GM19328 (cell line): ENCODE data around the gene TBC1D10A.

ENCODE experiments used
- ATAC-seq: cut with Tn5 transposase; IDR thresholded peaks from one replicate; pipeline ENCODE4 v1.9.1; 2021; ENCODE audit warnings: mild to moderate bottlenecking, moderate library complexity; ENCODE audit not compliant: unreplicated experiment

The TBC1D10A gene

DNA sequence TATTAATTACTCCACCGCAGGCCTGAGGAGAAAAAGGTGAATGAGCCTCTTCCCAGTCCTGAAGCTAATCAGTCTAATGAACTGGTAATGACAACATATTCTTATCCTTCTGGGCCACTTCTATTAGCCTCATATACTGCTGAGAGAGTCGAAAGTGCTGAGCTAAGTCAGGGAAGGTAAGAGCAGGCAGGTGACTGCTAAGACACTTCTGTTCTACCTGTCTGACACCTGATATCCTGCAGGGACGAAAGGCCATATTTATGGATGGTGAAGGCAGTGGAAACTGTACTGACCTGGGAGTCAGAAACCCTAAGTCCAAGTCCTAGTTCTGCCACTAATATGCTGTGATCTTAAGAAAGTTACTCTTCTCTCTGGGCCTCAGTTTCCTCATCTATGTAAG lies 3.5 kb downstream of the TBC1D10A start:
- ATAC-seq = no peak

DNA sequence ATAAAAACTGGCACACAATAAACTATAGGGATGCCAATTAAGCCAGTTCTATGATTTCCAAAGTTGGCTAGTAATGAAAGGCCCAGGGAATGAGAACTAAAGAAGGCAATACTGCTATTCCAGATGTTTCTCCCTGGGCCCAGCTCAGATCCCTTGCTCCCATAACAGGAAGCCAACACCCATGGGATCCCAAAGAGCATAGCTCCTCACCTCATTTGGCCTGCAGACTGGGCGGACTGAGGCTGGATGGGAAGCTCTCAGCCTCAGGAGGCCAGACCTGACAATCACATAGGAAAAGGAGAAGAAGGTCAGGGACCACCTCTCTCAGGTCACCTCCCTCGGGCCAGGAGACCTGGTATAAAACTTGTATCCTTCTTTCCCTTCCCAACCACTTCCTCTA lies 5.3 kb downstream of the TBC1D10A start:
- no peak for ATAC-seq

DNA sequence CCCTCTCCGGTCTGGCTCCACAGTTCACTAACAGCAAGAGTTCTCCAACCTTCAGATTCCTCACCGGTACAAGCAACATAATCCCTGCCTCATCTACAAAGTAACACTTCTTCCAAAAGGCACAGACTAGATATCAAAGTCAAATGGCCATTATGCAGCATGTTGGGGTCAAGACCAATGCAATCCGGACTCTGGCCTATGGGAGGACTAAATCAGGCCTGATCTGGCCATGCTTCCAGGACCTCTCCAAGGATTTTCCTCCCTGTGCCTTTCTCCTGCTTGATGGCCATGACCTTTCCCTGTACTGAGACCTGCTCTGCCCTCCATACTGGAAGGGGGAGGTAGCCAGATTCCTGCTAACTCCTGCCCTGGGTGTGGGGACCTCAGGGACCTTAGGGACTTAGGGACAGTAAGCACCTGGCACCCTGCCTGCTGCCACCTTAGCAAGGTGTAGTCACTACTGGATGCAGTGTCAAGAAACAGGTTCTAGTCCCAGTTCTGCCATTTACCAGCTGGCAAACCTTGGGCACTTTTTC lies 6.7 kb downstream of the TBC1D10A start:
- ATAC-seq = no peak

DNA sequence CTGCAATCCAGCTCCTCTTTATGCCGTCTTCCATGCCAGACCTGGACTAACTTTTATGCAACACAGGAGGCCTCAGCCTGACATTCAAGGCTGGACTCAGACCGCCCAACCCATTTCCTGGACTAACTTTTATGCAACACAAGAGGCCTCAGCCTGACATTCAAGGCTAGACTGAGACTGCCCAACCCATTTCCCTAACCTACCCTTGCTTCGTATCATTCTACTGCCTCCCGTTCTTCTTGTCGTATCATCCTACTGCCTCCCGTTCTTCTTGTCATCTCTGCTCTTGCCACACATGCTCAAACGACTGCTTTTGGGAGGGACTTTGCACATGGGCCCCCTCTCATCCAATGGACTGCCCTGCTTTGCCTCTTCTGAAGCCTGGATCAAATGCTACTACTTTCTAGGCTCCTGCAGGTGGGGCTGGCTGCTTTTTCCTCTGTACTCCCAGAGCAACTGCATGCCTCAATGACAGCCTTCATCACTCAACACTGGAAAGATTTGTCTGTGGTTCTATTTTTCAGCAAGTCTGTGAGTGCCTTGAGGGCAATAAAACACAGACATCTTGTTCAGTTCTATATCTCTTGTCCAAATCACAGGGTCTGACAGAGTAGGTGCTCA lies 7.8 kb downstream of the TBC1D10A start:
- ATAC-seq = no peak

DNA sequence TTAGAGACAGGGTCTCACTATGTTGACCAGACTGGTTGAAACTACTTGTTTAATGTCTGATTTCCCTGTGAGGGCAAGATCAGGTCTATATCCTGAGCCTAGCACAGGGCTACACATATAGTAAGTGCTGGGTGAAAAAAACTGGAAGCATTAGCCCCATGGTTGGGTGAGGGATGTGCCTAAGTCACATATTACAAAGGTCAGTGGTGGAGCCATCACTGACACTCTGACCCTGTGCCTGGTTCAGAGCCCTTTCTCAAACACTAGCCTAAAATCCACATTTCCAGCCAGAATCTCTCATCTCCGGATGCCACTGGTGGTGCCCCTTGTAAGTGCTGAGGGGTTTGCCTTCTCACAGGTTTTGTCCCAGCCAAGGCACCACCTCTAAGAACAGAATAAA lies 9.0 kb downstream of the TBC1D10A start:
- no peak for ATAC-seq

DNA sequence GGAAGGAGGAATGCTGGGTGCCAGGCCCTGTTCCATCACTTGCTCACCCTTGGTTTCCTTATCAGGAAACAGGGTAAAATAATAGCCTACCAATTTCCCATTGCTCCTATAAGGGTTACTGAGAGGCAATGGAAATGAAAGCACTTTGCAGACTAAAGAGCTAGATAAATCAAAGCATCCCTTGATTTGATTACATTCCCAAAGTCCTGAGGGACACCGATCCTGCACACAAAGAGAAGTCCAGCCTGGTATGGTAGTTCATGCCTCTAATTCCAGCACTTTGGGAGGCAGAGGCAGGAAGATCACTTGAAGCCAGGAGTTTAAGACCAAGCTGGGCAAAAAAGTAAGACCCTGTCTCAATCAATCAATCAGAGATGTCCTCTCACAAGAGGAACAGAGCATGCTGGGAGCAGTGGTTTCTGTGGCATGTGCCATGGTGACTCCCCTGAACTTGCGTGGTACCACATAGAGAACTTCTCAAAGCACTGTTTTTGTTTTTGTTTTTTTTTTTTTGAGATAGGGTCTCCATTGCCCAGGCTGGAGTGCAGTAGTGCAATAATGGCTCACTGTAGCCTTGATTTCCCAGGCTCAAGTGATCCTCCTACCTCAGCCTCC lies 10.7 kb downstream of the TBC1D10A start:
- ATAC-seq = no peak

DNA sequence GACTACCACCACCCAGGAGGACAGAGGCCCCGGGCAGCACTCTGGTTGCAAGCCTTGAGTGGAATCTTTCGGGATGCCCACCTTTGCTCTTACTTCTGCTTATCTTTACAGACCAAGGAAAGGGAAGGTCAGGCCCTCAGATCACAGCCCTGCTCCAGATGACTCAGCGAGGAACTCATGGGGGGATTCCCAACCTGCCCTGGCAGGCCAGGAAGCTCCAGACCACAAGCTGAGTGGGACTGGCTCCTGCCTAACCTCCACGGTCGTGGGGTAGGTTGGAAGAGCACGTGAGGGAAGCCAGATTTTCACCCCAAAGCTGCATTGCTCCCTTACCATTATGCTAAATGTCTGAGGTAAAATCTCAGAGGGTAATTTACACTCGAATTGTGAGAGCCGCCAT lies 11.8 kb downstream of the TBC1D10A start:
- ATAC-seq = no peak

DNA sequence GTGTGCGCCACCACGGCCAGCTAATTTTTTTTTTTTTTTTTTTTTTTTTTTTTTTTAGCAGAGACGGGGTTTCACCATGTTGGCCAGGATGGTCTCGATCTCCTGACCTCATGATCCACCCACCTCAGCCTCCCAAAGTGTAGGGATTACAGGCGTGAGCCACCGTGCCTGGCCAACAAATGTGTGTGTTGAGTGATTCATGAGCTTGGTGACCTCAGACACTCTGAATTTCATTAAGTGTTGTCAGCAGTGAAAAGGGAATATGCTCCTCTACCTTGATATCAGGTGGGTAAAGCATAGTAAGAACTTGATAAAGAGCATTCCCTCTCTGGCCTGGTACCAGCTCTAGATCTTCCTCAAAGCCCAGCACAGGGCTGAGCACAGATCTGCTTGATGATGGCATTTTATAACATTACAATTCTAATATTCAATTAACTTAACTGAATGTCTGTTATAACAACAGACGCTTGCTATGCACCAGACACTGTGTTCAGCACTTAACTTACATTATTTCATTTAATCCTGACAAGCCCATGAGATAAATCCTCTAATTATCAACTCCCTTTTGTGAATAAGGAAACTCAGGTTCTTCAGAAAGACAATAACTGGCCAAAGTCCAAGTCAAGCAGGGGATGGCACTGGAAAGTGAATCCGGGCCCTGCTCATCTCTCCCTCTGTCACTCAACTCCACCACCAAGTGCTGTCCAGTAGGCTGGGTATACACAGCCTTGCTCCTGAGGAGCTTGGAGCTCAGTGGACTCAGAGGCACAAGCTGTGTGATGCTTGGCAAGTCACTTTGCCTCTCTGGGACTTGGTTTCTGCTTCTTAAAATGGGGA lies 13.0 kb downstream of the TBC1D10A start:
- ATAC-seq = no peak

DNA sequence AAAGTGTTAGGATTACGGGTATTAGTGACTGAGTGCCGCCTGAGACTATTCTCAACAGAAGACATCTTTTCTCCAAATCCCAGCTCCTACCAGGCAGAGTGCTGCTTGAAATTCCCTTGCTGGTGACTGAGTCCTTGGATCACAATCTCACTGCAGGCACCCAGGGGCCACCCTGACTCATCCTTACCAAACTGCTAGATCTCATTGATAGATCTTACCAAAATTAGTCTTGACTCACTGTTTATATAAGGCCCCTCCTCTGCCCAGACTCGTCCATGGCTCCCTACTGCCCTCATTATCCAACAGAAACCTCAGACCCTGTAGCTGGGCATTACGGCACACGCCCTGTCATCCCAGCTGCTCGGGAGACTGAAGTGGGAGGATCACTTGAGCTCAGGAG lies 14.7 kb downstream of the TBC1D10A start:
- ATAC-seq = no peak

DNA sequence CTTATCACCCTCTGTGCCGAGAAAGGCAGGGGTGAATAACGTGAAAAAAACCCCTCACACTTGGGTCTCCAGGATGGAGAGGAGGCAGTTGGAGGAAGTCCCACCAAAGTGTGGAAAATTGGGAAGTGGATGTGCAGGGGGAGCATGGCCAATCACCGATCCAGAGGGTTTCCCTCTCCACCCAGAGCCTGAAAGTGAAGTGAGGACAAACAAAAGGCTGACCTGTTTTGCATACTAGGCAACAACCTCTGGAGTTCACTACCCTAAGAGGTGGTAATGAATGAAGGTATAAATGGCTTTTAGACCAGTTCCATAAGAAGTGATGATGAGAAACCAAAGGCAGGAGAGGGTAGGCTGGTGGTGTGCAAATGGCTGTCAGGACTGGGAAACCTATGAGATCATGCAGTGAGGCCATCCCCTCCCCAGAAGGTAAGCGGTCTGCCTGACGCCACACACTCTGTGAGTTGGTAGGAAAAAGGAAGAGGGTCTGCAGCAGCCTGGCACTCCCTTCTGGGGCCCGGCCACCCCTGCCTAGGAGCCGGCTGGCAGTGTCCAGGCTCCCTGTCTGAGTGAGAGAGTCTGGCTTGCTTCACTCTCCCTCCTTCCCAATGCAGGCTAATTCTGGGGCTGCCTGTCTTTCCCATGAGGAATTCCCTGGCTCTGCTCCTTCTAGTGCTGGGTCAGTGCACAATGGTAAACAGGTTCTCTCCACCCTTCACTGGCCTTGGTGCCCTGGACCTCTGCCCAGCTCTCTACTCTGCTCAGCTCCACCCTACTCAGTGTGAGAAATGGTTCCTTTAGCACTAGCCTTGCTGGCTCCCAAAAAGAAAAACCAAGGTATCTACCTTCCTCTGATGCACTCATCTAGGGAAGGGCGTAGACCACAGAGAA lies 15.6 kb downstream of the TBC1D10A start:
- ATAC-seq = no peak

DNA sequence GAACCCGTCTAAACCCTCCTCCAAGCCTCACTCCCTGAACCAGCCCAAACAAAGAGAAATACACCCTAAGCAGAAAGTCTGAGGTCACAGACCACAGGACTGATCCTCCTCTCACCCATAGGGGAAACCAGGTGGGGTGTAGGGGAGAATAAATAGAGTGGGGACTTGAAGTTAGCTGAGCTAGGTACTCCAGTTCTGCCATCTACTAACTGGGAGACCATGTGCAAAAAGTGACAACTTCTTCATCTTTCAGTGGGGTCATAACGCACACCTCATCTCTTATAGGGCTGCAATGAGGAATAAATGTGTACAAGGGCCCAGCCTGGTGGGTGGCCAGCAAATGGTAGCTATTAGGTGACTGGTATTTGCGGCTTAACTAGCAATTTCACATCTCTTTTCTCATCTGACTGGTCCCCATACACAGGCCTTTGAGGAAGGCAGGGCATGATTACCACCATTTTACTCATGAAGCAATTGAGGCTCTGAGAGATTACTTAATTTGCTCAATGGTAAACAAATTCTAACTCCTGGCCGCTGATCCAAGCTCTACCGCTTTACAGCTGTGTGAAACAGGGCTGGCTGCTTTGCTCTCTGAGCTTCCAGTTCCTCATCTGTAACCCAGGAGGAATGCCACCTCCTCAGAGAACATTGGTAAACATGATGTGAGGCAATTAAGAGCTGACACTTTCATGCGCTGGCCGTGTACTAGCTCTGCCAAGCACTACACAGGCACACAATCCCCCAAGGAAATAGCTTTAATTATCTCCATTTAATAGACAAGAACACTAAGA lies 16.6 kb downstream of the TBC1D10A start:
- ATAC-seq = no peak

DNA sequence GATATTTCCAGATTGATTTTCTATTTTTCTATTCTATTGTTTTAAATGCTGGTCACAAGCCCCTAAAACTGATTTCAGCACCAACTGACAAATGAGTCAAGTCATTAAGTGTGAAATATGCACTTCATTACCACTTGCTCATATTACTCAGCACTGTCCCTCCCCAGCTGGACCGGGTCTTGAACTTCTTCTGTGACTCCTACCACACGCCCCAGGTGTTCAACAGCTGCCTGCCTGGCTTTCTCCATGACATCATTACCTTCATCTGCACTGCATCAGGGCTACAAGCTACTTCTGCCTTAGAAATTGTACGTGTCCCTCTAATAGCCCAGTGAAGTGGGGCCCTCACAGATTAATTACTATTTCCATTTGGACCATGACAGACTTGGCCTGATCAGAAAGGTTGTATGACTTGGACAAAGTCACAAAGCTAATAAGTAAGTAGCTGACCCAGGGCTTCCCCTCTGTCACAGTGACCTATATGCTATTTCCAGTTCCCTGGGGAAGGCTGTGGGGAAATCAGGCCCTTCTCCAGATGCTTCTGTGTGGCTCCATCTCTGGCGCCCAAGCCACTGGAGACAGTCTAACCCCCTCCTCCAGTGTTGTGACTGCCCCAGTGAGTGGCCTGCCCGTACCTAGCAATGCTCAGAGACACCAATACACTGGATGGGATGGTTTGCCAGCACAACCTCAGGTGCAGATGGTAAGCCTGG lies 18.1 kb downstream of the TBC1D10A start:
- ATAC-seq = no peak

DNA sequence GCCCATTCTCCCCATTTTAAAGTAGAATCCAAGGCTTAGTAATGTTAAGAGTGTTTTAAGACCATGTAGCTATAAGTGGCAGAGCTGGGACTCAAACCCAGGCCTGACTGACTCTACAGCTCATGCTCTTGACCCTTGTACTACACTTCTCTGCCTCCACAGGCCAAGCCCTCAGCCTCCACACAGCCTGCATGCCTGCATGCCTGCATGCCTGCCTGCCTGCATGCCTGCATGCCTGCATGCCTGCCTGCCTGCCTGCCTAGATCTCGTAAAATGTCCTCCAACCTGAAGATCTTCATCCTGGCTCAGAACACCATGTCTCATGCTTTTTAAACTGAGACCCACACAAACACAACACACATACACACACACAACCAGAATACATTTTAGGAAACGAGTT lies 18.6 kb downstream of the TBC1D10A start:
- no peak for ATAC-seq

DNA sequence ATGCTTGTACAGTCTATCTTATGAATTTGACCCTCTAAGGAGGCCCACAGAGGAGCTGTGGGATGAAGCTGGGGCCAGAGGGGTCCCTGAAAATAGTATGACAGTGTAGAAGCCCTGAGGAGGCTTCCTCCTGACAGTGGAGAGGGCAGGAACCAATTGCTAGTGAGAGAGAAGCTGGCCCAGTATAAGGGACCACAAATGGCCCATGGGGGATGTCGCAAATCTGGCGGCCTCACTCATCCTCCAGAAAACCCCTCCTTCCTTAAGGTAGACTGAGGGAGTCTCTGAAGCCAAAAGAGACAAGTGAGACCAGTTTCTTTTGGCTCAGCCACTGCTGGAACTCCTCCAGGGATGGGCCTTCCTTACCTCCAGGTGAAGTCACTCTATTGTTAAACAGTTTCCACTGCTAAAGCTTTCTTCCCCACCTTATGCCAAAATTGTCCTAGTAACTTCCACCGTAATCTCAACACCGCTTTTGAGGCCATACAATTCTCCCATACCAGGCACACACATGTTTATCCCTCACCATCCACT lies 19.6 kb downstream of the TBC1D10A start:
- no peak for ATAC-seq

DNA sequence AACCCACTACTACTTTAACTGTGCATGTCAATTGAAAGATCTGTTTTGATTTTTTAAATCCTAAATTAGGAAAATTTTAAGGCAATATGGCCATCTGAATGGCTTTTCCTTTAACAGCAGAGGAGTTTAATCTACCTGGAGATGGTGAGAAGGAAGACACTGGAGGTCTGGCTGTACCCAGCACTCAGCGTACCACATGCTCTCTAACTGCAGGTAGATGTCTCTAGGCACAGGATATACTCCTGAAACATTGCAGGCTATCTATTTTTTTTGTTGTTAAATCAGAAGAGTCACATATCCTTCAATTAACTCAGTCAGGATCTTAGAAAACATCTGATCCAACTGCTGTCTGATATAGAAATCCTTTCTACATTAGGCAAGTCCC lies 20.1 kb downstream of the TBC1D10A start:
- no peak for ATAC-seq

DNA sequence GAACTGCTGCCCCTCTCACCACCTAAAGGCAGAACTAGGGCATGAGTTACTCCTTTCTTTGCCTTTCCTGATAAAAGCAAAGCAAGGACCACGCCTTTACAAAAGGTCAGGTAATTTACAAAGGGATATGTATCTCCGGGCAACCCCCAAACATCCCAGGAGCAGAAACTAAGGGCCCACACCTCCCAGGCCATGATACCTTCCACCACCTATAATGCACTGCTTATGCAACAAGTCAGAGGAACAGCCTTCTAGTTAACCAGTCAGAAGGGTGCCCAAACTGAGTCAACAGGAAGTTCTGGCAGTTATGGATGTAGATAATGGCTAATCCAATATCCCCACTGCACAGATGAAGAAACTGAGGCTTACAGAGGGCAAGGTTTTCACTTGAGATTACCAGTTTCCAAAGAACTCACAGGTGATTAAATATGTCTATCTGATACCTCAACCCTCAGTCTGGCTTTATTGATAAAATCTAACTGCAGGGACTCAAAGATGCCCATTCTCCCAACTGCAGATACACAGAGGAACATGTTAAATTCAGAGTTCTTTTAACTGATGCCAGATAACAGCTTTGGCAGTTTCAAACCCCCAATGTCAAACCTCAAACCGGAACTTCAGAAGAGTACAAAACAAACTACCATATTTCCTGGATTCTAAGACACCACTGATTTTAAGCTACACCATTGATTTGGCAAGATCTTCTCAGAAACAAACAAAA lies 20.7 kb downstream of the TBC1D10A start:
- ATAC-seq = no peak

DNA sequence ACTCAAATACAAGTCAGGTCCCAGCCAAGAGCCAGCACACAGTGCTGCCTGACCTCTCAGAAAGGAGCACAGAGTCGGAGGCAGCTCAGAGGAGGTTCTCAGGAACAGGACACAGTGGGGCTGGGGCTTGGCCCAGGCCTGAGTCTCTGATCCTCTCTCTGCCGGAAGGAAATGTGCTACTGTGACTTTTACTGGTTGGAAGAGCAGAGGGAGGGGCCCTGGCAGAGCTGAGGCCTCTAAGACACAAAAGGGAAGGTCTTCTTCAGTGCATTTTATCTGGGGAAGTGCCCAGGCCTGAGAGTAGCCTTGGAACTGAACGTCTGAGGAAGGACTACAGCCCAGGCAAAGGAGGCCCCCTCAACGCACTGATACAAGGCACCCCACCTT lies 21.2 kb downstream of the TBC1D10A start:
- no peak for ATAC-seq

DNA sequence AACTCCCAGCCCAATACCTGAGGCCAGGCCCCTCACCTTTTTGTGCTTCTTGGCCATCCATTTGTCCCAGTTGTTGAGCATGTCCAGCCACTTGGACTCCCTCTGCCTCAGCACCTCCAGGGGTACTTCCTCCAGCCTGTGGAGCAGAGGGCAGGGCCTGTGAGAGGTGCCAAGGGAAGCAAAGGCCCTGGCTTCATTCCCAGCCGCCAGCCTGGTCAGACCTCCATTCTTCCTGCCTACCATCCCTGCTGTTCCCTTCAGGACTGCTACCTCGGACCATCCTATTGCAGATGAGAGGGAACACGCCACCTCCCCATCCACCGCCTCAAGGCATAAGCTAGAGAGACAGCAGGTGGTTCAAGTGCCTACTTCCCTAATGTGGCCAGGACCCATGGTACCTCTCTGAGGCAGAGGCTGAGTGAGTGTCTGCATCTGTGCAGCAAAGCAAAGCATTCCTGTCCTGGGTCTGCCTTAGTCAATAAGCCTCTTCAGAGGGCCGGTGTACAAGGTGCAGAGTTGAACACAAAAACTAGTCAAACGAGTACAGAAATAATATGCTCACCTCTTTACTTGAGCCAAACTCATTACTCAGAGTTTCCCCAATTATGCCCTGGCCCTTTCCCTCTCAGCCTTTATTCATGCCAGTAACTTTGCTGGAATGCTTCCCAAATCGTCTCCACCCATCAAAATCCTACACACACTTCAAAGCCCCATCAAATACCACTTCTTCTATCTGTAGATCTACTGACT lies 22.1 kb downstream of the TBC1D10A start:
- ATAC-seq = no peak
